Smooth muscle cell (in vitro differentiated cells): Measurements from ENCODE around the gene RASSF5. TPM values are rescaled to one million over a fixed set of nuclear protein-coding genes. Genes with fewer than 3 reads are reported as not detected.

Experiments
- DNase-seq: peaks from one replicate; lab custom pipeline; 2025; ENCODE audit not compliant: unreplicated experiment; lab: John Stamatoyannopoulos, UW
- H2AFZ ChIP-seq: fragments of 200-600 bp; sonication (generic); 2 replicates; pipeline ENCODE4 v1.6.0; 2016; ENCODE audit warnings: antibody characterized with exemption, low read depth, mild to moderate bottlenecking
- H3F3A ChIP-seq: fragments of 200-600 bp; sonication (generic); 2 replicates; pipeline ENCODE4 v1.6.0; 2017; ENCODE audit warnings: antibody characterized with exemption, low read depth
- H3K27ac ChIP-seq: fragments of 200-600 bp; sonication (generic); 2 replicates; pipeline ENCODE4 v1.5.1; 2016; ENCODE audit warnings: low read depth, mild to moderate bottlenecking
- H3K27me3 ChIP-seq: fragments of 200-600 bp; sonication (generic); 2 replicates; pipeline ENCODE4 v1.6.1; 2016; ENCODE audit warnings: low read depth, mild to moderate bottlenecking
- H3K36me3 ChIP-seq: fragments of 200-600 bp; sonication (generic); 2 replicates; pipeline ENCODE4 v1.5.1; 2016; ENCODE audit warnings: low read depth
- H3K4me1 ChIP-seq: fragments of 200-600 bp; sonication (generic); 2 replicates; pipeline ENCODE4 v1.5.1; 2016; ENCODE audit warnings: low read depth
- H3K4me2 ChIP-seq: fragments of 200-600 bp; sonication (generic); 2 replicates; pipeline ENCODE4 v1.6.0; 2016; ENCODE audit warnings: mild to moderate bottlenecking
- H3K4me3 ChIP-seq: fragments of 200-600 bp; sonication (generic); 2 replicates; pipeline ENCODE4 v1.5.1; 2016; ENCODE audit warnings: mild to moderate bottlenecking
- H3K79me2 ChIP-seq: fragments of 200-600 bp; sonication (generic); 2 replicates; pipeline ENCODE4 v1.6.0; 2016; ENCODE audit warnings: low read depth, mild to moderate bottlenecking
- H3K9ac ChIP-seq: fragments of 200-600 bp; sonication (generic); 2 replicates; pipeline ENCODE4 v1.6.0; 2016; ENCODE audit warnings: low read depth
- H3K9me3 ChIP-seq: fragments of 200-600 bp; sonication (generic); replicated peaks from 2 replicates; pipeline ENCODE4 v1.5.1; 2016; ENCODE audit warnings: low read depth
- H4K20me1 ChIP-seq: fragments of 200-600 bp; sonication (generic); 2 replicates; pipeline ENCODE4 v1.6.0; 2016; ENCODE audit warnings: low read depth
- WGBS: methylation state at CpG from one replicate; pipeline ENCODE4 v1.1.7; 2016; ENCODE audit warnings: low lambda C conversion rate; 5-methylcytosine and 5-hydroxymethylcytosine counted together
- polyA plus RNA-seq: library from polyadenylated mRNA; unstranded; fragments of >200 nt; fragmentation: Nextera tagmentation; extraction: Ambion mirVana; gene quantifications from 2 replicates; pipeline ENCODE4 v1.2.1, GENCODE V29; 2016
- total RNA-seq: library from RNA; depleted of rRNA; stranded (reverse); fragments of >200 nt; gene quantifications from 2 replicates; pipeline ENCODE4 v1.2.3, GENCODE V29; 2014
- TF ChIP-seq, protein P1 (sequence below): fragments of 200-600 bp; sonication (generic); IDR thresholded peaks from 2 replicates; pipeline ENCODE4 v1.5.1; 2017; ENCODE audit warnings: borderline replicate concordance, mild to moderate bottlenecking, antibody characterized with exemption; ENCODE audit not compliant: insufficient read depth, poor library complexity, severe bottlenecking

The RASSF5 gene
- total and polyA plus RNA-seq, 2 experiments from 2014 or later = 2.6 to 3.3 TPM

DNA sequence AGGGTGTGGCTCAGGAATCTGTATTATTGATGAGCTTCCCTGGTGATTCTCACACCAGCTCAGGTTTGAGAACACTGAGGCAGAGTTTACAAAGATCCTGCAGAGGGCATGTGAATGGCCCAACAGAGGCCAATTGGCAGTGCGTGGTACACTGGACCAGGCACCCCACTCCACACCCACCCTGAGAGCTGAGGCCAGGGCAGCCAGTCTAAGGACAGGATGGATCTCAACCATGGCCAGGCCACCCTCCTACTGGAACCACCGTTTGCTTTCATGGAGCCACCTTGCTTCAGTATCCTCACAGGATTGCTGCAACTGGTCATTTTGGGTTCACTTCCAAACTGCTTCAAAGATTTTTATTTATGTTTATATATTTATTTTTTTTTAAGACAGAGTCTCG lies 7.3 kb upstream of the RASSF5 start:
- no peak for DNase-seq
- 97% methylated on average over 3 of the region's 3 CpGs for WGBS
- Histone ChIP-seq H3K27ac (no peak overlapping the region), H3K79me2 (no peaks in the 10 kb centered on the region), H3K4me2 (no peak overlapping the region), H3K9me3 (no peaks in the 10 kb centered on the region), H3K9ac (no peak overlapping the region), H3K4me1 (peaks cover 4% of the 10 kb centered on the region), H2AFZ (no peak overlapping the region), H4K20me1 (no peaks in the 10 kb centered on the region), H3K27me3 (no peaks in the 10 kb centered on the region), H3K36me3 (no peaks in the 10 kb centered on the region), H3F3A (peaks cover 13% of the 10 kb centered on the region), H3K4me3 (no peak overlapping the region)
- TF ChIP-seq, protein P1, sequence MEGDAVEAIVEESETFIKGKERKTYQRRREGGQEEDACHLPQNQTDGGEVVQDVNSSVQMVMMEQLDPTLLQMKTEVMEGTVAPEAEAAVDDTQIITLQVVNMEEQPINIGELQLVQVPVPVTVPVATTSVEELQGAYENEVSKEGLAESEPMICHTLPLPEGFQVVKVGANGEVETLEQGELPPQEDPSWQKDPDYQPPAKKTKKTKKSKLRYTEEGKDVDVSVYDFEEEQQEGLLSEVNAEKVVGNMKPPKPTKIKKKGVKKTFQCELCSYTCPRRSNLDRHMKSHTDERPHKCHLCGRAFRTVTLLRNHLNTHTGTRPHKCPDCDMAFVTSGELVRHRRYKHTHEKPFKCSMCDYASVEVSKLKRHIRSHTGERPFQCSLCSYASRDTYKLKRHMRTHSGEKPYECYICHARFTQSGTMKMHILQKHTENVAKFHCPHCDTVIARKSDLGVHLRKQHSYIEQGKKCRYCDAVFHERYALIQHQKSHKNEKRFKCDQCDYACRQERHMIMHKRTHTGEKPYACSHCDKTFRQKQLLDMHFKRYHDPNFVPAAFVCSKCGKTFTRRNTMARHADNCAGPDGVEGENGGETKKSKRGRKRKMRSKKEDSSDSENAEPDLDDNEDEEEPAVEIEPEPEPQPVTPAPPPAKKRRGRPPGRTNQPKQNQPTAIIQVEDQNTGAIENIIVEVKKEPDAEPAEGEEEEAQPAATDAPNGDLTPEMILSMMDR = no peak

DNA sequence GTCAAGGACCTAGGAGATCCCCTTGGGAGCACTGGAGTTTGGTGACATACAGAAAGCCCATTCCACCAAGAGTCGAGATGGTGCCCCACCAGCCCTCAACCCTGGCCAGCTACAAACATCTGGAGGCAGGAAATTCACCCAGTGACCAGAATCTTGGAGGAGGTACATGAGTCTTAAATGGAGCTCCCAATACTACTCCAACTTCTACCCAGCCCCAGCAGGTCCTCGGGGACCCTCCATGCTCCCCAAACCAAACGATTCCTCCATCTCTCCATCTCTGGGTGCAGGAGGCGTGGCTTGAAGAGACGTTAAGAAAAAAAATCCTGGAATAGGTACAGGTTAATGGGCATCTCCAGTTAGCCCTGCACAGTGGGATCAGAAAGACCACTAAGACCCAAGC lies 5.5 kb upstream of the RASSF5 start:
- H3K27ac ChIP-seq = peak overlapping the region; percentile 51
- no peak overlapping the region for H3K4me3 ChIP-seq
- H3K4me2 ChIP-seq = peak overlapping the region; percentile 71
- peaks cover 4% of the 10 kb centered on the region for H3K4me1 ChIP-seq
- WGBS = 88% methylated on average over 5 of the region's 5 CpGs
- H4K20me1 ChIP-seq = no peaks in the 10 kb centered on the region
- H2AFZ ChIP-seq = no peak overlapping the region
- DNase-seq = no peak
- no peak overlapping the region for H3K9ac ChIP-seq
- H3K27me3 ChIP-seq = no peaks in the 10 kb centered on the region
- H3F3A ChIP-seq = peaks cover 16% of the 10 kb centered on the region
- TF ChIP-seq, protein P1 = no peak
- H3K9me3 ChIP-seq = no peaks in the 10 kb centered on the region
- no peaks in the 10 kb centered on the region for H3K79me2 ChIP-seq
- no peaks in the 10 kb centered on the region for H3K36me3 ChIP-seq

DNA sequence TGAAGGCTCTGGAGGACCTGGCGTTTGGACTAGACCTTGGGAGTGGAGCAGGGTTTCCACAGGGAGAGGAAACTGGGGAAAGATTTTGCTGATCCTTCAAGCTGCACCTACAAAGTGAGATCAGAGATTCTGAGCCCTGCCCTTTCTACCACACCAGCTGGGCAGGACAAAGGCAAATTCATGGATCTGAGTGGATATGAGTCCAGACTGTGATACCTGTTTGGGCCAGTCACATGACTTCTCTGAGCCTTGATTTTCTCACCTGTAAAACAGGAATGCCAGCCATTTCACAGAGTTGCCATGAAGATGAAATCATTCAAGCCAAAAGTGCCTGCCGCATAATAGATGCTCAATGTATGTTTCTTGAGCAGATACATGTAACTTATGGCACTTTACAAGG lies 4.9 kb upstream of the RASSF5 start:
- WGBS = 88% methylated on average over 2 of the region's 2 CpGs
- H3K36me3 ChIP-seq = no peaks in the 10 kb centered on the region
- H3K27ac ChIP-seq = peak overlapping the region; percentile 84
- H3K4me1 ChIP-seq = peaks cover 4% of the 10 kb centered on the region
- H3F3A ChIP-seq = peaks cover 16% of the 10 kb centered on the region
- H3K9me3 ChIP-seq = no peaks in the 10 kb centered on the region
- no peak overlapping the region for H3K9ac ChIP-seq
- no peaks in the 10 kb centered on the region for H4K20me1 ChIP-seq
- no peak overlapping the region for H3K4me3 ChIP-seq
- TF ChIP-seq, protein P1 = no peak
- H3K27me3 ChIP-seq = no peaks in the 10 kb centered on the region
- no peaks in the 10 kb centered on the region for H3K79me2 ChIP-seq
- no peak for DNase-seq
- peak overlapping the region; percentile 71 for H3K4me2 ChIP-seq
- H2AFZ ChIP-seq = no peak overlapping the region

DNA sequence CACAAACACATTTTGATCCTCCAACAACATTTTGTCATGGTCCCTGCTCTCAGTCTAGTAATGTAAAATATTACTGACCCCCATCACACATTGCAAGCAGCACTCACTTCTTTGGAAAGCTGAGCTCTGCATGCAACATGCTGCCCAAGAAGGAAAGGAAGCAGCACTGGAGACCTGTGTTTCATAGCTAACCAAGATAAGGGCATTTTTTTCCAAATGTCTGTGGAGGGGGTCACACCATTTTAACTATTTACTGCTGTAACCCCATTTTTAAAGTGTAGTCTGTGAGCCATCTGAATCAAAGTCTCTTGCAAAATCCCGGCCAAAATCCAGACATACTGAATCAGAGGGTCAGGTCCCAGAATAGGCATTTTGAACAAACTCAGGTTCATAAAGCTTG lies 4.5 kb upstream of the RASSF5 start:
- H3K27me3 ChIP-seq = no peaks in the 10 kb centered on the region
- no peaks in the 10 kb centered on the region for H4K20me1 ChIP-seq
- H3K4me3 ChIP-seq = no peak overlapping the region
- H3F3A ChIP-seq = peaks cover 16% of the 10 kb centered on the region
- TF ChIP-seq, protein P1 = no peak
- no peak overlapping the region for H3K9ac ChIP-seq
- peak overlapping the region; percentile 71 for H3K4me2 ChIP-seq
- no peaks in the 10 kb centered on the region for H3K79me2 ChIP-seq
- H3K36me3 ChIP-seq = no peaks in the 10 kb centered on the region
- H3K9me3 ChIP-seq = no peaks in the 10 kb centered on the region
- H3K27ac ChIP-seq = peak overlapping the region; percentile 84
- H2AFZ ChIP-seq = no peak overlapping the region
- WGBS = 43% methylated on average over 1 of the region's 1 CpG
- H3K4me1 ChIP-seq = peaks cover 5% of the 10 kb centered on the region
- no peak for DNase-seq
